Brain microvascular endothelial cell (primary cell): ENCODE measurements around the gene SPC24.

Experiments used
- DNase-seq: peaks from one replicate; pipeline ENCODE4 v3.0.0-alpha.2; 2020
- H3K27ac ChIP-seq: fragments of 250-450 bp; sonication (Bioruptor Pico); 2 replicates; pipeline ENCODE4 v1.5.1; 2020; ENCODE audit warnings: mild to moderate bottlenecking, moderate library complexity
- H3K27me3 ChIP-seq: fragments of 250-450 bp; sonication (Bioruptor Pico); replicated peaks from 2 replicates; pipeline ENCODE4 v1.5.1; 2020; ENCODE audit warnings: mild to moderate bottlenecking
- H3K36me3 ChIP-seq: fragments of 250-450 bp; sonication (Bioruptor Pico); replicated peaks from 2 replicates; pipeline ENCODE4 v1.5.1; 2020; ENCODE audit warnings: mild to moderate bottlenecking
- H3K4me3 ChIP-seq: 2 replicates; pipeline ENCODE4 v1.5.1; 2011; ENCODE audit warnings: low read depth, mild to moderate bottlenecking, control low read depth, low read length, moderate library complexity
- CTCF ChIP-seq: IDR thresholded peaks from 2 replicates; pipeline ENCODE4 v1.5.1; 2011; ENCODE audit warnings: low read depth, mild to moderate bottlenecking, moderate library complexity, low read length, control low read depth, inconsistent platforms; ENCODE audit errors: missing control alignments
- in situ Hi-C: cut with HindIII; loops from 2 replicates; pipeline ENCODE4 v1.10.0; 2017; ENCODE audit warnings: low sequenced_read_pairs, low pct_ligation_motif_present

Gene SPC24

GRCh38 chr19:11138601-11139300 lies 16.8 kb downstream of the SPC24 start:
- in situ Hi-C loops = no loop called here
- no peaks in the 10 kb centered on the region for H3K27me3 ChIP-seq
- no peak for TF ChIP-seq CTCF
- peak overlapping the region; percentile 12 for H3K4me3 ChIP-seq
- H3K27ac ChIP-seq = peak overlapping the region; percentile 66
- H3K36me3 ChIP-seq = no peaks in the 10 kb centered on the region
- DNase-seq = peak; percentile 73

GRCh38 chr19:11137542-11138384 lies 17.8 kb downstream of the SPC24 start:
- Histone ChIP-seq H3K27me3 (no peaks in the 10 kb centered on the region), H3K36me3 (peaks cover 5% of the 10 kb centered on the region), H3K27ac (peak overlapping the region; percentile 66), H3K4me3 (peak overlapping the region; percentile 29)
- in situ Hi-C loops = no loop called here
- peak; percentile 77 for DNase-seq
- peak; percentile 88 for TF ChIP-seq CTCF

GRCh38 chr19:11136400-11137101 lies 19.0 kb downstream of the SPC24 start:
- peaks cover 15% of the 10 kb centered on the region for H3K36me3 ChIP-seq
- DNase-seq = no peak
- TF ChIP-seq CTCF = no peak
- no peaks in the 10 kb centered on the region for H3K27me3 ChIP-seq
- in situ Hi-C loops = no loop called here
- no peak overlapping the region for H3K4me3 ChIP-seq
- no peak overlapping the region for H3K27ac ChIP-seq

GRCh38 chr19:11131471-11131870 lies 24.1 kb downstream of the SPC24 start:
- peaks cover 65% of the 10 kb centered on the region for H3K36me3 ChIP-seq
- no peak for DNase-seq
- H3K27me3 ChIP-seq = no peaks in the 10 kb centered on the region
- no peak overlapping the region for H3K27ac ChIP-seq
- in situ Hi-C loops = no loop called here
- TF ChIP-seq CTCF = no peak
- no peak overlapping the region for H3K4me3 ChIP-seq

GRCh38 chr19:11130824-11131455 lies 24.6 kb downstream of the SPC24 start:
- no peak overlapping the region for H3K27ac ChIP-seq
- H3K4me3 ChIP-seq = no peak overlapping the region
- H3K27me3 ChIP-seq = no peaks in the 10 kb centered on the region
- DNase-seq = peak; percentile 56
- TF ChIP-seq CTCF = peak; percentile 95
- peaks cover 71% of the 10 kb centered on the region for H3K36me3 ChIP-seq
- in situ Hi-C loops = no loop called here
